CD14-positive monocyte (primary cell): Measurements from ENCODE around the gene KIF26B. TPM values are rescaled to one million over a fixed set of nuclear protein-coding genes. Genes with fewer than 3 reads are reported as not detected.

Experiments used
- DNase-seq, 3 donors: peaks; one replicate each; pipeline ENCODE4 v3.0.0-alpha.2; 2011 to 2022
- H2AFZ ChIP-seq: 2 replicates; pipeline ENCODE4 v1.6.0; 2012; ENCODE audit warnings: mild to moderate bottlenecking, low read depth, low read length, inconsistent platforms; ENCODE audit not compliant: insufficient read depth, poor library complexity, severe bottlenecking
- H3K27ac ChIP-seq, 2 donors: 1 replicate in 1 of 2; 2 replicates in 1 of 2; pipeline ENCODE4 v1.5.1; 2012 to 2013; ENCODE audit warnings: low read length in 2 of 2, control low read depth in 1 of 2, inconsistent platforms in 1 of 2, low read depth in 1 of 2, mild to moderate bottlenecking in 1 of 2
- H3K27me3 ChIP-seq, 2 donors: one replicate each; pipeline versions ENCODE4 v1.6.0 to v1.6.1; 2011 to 2013; ENCODE audit warnings: low read length in 2 of 2; ENCODE audit not compliant: control insufficient read depth in 2 of 2, insufficient read depth in 2 of 2
- H3K36me3 ChIP-seq, 2 donors: replicated peaks in 1 of 2; 1 replicate in 1 of 2; 2 replicates in 1 of 2; pipeline versions ENCODE4 v1.5.1 to v1.6.1; 2012 to 2013; ENCODE audit warnings: low read length in 2 of 2, control low read depth in 1 of 2, inconsistent platforms in 1 of 2, mild to moderate bottlenecking in 1 of 2; ENCODE audit not compliant: insufficient read depth in 2 of 2, control insufficient read depth in 1 of 2
- H3K4me1 ChIP-seq, 2 donors: 1 replicate in 1 of 2; 2 replicates in 1 of 2; pipeline versions ENCODE4 v1.5.1 to v1.6.1; 2012 to 2013; ENCODE audit warnings: low read length in 2 of 2, control low read depth in 1 of 2, inconsistent platforms in 1 of 2, mild to moderate bottlenecking in 1 of 2, moderate library complexity in 1 of 2; ENCODE audit not compliant: insufficient read depth in 2 of 2, control insufficient read depth in 1 of 2
- H3K4me2 ChIP-seq: replicated peaks from 2 replicates; pipeline ENCODE3; 2012; ENCODE audit warnings: low read length, moderate library complexity, mild to moderate bottlenecking; ENCODE audit not compliant: poor library complexity, severe bottlenecking; ENCODE audit errors: extremely low read depth
- H3K4me3 ChIP-seq, 3 experiments: fragments of 200-600 bp in 1 of 3; sonication (generic) in 1 of 3; replicated peaks in 1 of 3; 1 replicate in 2 of 3; 2 replicates in 1 of 3; pipeline ENCODE4 v1.5.1; 2011 to 2013; ENCODE audit warnings: low read length in 3 of 3, mild to moderate bottlenecking in 3 of 3, control low read depth in 2 of 3, low read depth in 2 of 3, inconsistent platforms in 1 of 3, moderate library complexity in 1 of 3
- H3K79me2 ChIP-seq: 2 replicates; pipeline ENCODE4 v1.6.0; 2012; ENCODE audit warnings: mild to moderate bottlenecking, control low read depth, inconsistent platforms, low read length, moderate library complexity; ENCODE audit not compliant: insufficient read depth
- H3K9ac ChIP-seq: 2 replicates; pipeline ENCODE4 v1.6.0; 2017; ENCODE audit warnings: low read length, mild to moderate bottlenecking; ENCODE audit not compliant: insufficient read depth, poor library complexity, severe bottlenecking
- H3K9me3 ChIP-seq, 2 donors: replicated peaks in 1 of 2; 1 replicate in 1 of 2; 2 replicates in 1 of 2; pipeline versions ENCODE4 v1.5.1 to v1.6.1; 2012 to 2013; ENCODE audit warnings: low read length in 2 of 2, control low read depth in 1 of 2; ENCODE audit not compliant: control insufficient read depth in 1 of 2, insufficient read depth in 1 of 2
- H4K20me1 ChIP-seq: 2 replicates; pipeline ENCODE4 v1.6.0; 2012; ENCODE audit warnings: mild to moderate bottlenecking, low read length, control low read depth, moderate library complexity; ENCODE audit not compliant: insufficient read depth
- H3K27ac Mint-ChIP-seq, 7 donors: one replicate each; pipeline ENCODE4 v1.8.0; 2020; ENCODE audit warnings: mild to moderate bottlenecking in 7 of 7, mixed read lengths in 7 of 7, moderate library complexity in 6 of 7, inconsistent platforms in 2 of 7
- H3K27me3 Mint-ChIP-seq, 3 donors: one replicate each; pipeline ENCODE4 v1.8.0; 2021 to 2022; ENCODE audit warnings: low read depth in 3 of 3, mild to moderate bottlenecking in 3 of 3, mixed read lengths in 3 of 3, moderate library complexity in 3 of 3, inconsistent platforms in 1 of 3
- H3K36me3 Mint-ChIP-seq, 2 donors: one replicate each; pipeline ENCODE4 v1.8.0; 2020; ENCODE audit warnings: mixed read lengths in 2 of 2, inconsistent platforms in 1 of 2, mild to moderate bottlenecking in 1 of 2
- H3K4me1 Mint-ChIP-seq: one replicate; pipeline ENCODE4 v1.8.0; 2020; ENCODE audit warnings: mild to moderate bottlenecking, mixed read lengths
- H3K4me3 Mint-ChIP-seq, 2 donors: one replicate each; pipeline ENCODE4 v1.8.0; 2020; ENCODE audit warnings: mild to moderate bottlenecking in 2 of 2, mixed read lengths in 2 of 2, moderate library complexity in 1 of 2
- H3K9me3 Mint-ChIP-seq, 7 donors: one replicate each; pipeline ENCODE4 v1.8.0; 2020 to 2022; ENCODE audit warnings: mixed read lengths in 7 of 7, mild to moderate bottlenecking in 6 of 7, moderate library complexity in 6 of 7, inconsistent platforms in 2 of 7
- CTCF ChIP-seq: fragments of 200-600 bp; IDR thresholded peaks from one replicate; pipeline ENCODE4 v1.8.0; 2022; ENCODE audit warnings: antibody characterized with exemption, mild to moderate bottlenecking
- WGBS: methylation state at CpG from one replicate; pipeline ENCODE4 v1.1.5; 2013; ENCODE audit warnings: missing lambda C conversion rate; ENCODE audit not compliant: insufficient coverage; 5-methylcytosine and 5-hydroxymethylcytosine counted together
- intact Hi-C, 2 donors: fragments of 100-400 bp; cut with micrococcal nuclease; formaldehyde crosslinking; loops; one replicate each; pipeline versions ENCODE4 v1.15.0 to v1.15.1; 2023
- polyA plus RNA-seq, 3 donors: library from polyadenylated mRNA; depleted of rRNA in 1 of 3; unstranded in 2 of 3; stranded (reverse) in 1 of 3; fragments of 300-500 nt in 2 of 3; fragments of >200 nt in 1 of 3; fragmentation: Illumina TruSeq in 2 of 3; gene quantifications; 1 replicate in 2 of 3; 2 replicates in 1 of 3; pipeline ENCODE4 v1.2.3, GENCODE V29; 2012 to 2021

KIF26B gene
- polyA plus RNA-seq, 3 donors: 0.01 to 0.05 TPM; not detected in 1

GRCh38 chr1:245566134-245566533, 411.3 kb downstream of the KIF26B start:
- H3K27ac ChIP-seq: no peak overlapping the region
- H3K4me1 Mint-ChIP-seq: no peaks in the 10 kb centered on the region
- no peaks in the 10 kb centered on the region for H3K27me3 ChIP-seq
- intact Hi-C loops: no loop called here
- no peaks in the 10 kb centered on the region for H3K9me3 ChIP-seq
- peaks cover 0 to 3% (median 0%) of the 10 kb centered on the region in 7 donors for H3K9me3 Mint-ChIP-seq
- H4K20me1 ChIP-seq: no peaks in the 10 kb centered on the region
- no peaks in the 10 kb centered on the region for H3K36me3 Mint-ChIP-seq
- DNase-seq: no peak
- H2AFZ ChIP-seq: no peak overlapping the region
- no peak overlapping the region for H3K27ac Mint-ChIP-seq
- H3K36me3 ChIP-seq: no peaks in the 10 kb centered on the region
- H3K27me3 Mint-ChIP-seq: peaks cover 2 to 6% (median 2%) of the 10 kb centered on the region in 3 donors
- H3K4me2 ChIP-seq: no peak overlapping the region
- no peaks in the 10 kb centered on the region for H3K4me1 ChIP-seq
- no peak overlapping the region for H3K4me3 ChIP-seq
- no peak overlapping the region for H3K4me3 Mint-ChIP-seq
- H3K79me2 ChIP-seq: no peaks in the 10 kb centered on the region
- TF ChIP-seq CTCF: no peak
- no CpG with 5 or more reads among the region's 2 CpGs for WGBS
- no peak overlapping the region for H3K9ac ChIP-seq

GRCh38 chr1:245566952-245567351, 412.2 kb downstream of the KIF26B start:
- DNase-seq: no peak
- Histone ChIP-seq H3K4me2 (no peak overlapping the region), H3K27me3 (no peaks in the 10 kb centered on the region), H3K9me3 (no peaks in the 10 kb centered on the region), H3K4me3 (no peak overlapping the region), H3K27ac (no peak overlapping the region), H3K9ac (no peak overlapping the region), H2AFZ (no peak overlapping the region), H3K79me2 (no peaks in the 10 kb centered on the region), H3K4me1 (no peaks in the 10 kb centered on the region), H3K36me3 (no peaks in the 10 kb centered on the region), H4K20me1 (no peaks in the 10 kb centered on the region)
- Mint-ChIP-seq H3K27me3 (peaks cover 2 to 8% (median 2%) of the 10 kb centered on the region in 3 donors), H3K4me1 (no peaks in the 10 kb centered on the region), H3K4me3 (no peak overlapping the region), H3K9me3 (peaks cover 0 to 3% (median 0%) of the 10 kb centered on the region in 7 donors), H3K27ac (no peak overlapping the region), H3K36me3 (no peaks in the 10 kb centered on the region)
- no peak for TF ChIP-seq CTCF
- intact Hi-C loops: no loop called here
- 95% methylated on average over 5 of the region's 6 CpGs for WGBS
